ENCODE measurements around the gene TSSK2.

DNA sequence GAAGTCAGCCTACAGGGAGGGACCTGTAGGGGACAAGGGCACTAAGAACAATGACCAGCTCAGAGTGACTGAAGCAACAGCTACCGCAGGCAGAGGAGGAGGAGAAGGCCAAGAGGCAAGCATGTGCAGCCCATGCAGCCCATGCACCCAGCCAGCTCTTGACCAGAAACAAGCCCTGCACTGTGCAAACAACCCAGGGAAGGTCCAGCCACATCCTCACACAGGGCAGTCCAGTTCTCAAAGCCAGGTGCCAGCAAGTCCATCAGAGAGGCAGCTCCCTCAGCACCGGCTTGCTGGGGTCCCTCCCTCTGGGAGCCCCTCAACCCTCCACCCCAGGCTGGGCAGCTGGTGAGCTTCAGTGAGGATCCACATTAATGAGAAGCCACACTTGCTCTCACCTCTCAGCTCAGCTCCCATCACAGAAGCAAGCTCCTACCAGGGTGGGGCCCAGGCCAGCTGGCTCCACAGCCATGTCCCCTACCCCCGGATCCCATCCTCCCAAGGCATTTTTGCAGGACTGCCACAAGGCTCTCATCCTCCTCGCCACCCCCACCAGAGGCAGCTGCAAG, 16.0 kb upstream of the TSSK2 start:
- TF ChIP-seq, protein P1, sequence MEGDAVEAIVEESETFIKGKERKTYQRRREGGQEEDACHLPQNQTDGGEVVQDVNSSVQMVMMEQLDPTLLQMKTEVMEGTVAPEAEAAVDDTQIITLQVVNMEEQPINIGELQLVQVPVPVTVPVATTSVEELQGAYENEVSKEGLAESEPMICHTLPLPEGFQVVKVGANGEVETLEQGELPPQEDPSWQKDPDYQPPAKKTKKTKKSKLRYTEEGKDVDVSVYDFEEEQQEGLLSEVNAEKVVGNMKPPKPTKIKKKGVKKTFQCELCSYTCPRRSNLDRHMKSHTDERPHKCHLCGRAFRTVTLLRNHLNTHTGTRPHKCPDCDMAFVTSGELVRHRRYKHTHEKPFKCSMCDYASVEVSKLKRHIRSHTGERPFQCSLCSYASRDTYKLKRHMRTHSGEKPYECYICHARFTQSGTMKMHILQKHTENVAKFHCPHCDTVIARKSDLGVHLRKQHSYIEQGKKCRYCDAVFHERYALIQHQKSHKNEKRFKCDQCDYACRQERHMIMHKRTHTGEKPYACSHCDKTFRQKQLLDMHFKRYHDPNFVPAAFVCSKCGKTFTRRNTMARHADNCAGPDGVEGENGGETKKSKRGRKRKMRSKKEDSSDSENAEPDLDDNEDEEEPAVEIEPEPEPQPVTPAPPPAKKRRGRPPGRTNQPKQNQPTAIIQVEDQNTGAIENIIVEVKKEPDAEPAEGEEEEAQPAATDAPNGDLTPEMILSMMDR (conservative IDR thresholded peaks at IDR 0.05; ENCODE audit: low read length): no peak
- TF ChIP-seq EZH2phosphoT487 (IDR thresholded peaks at IDR 0.05; ENCODE audit: borderline replicate concordance, low read depth, low read length): no peak
